HCT116 (cell line): Measurements from ENCODE around the gene BEND3.

ENCODE experiments used
- JUND ChIP-seq: IDR thresholded peaks from 2 replicates; pipeline ENCODE4 v1.6.1; 2012
- POLR2A ChIP-seq: IDR thresholded peaks from 2 replicates; pipeline ENCODE4 v1.7.0; 2011; ENCODE audit warnings: borderline replicate concordance; ENCODE audit not compliant: insufficient read depth, insufficient read length; ENCODE audit errors: extremely low read depth
- POLR2AphosphoS5 ChIP-seq: IDR thresholded peaks from 2 replicates; pipeline ENCODE4 v1.6.1; 2011; ENCODE audit warnings: mild to moderate bottlenecking, low read depth, low read length, moderate library complexity
- YY1 ChIP-seq: IDR thresholded peaks from 2 replicates; pipeline ENCODE4 v1.6.1; 2011; ENCODE audit warnings: low read length, low read depth, moderate library complexity, mild to moderate bottlenecking; ENCODE audit not compliant: insufficient replicate concordance; ENCODE audit errors: extremely low read depth
- ZNF274 ChIP-seq: fragments of 200-500 bp; sonication (Bioruptor generic); IDR thresholded peaks from 2 replicates; pipeline ENCODE4 v1.6.1; 2014; ENCODE audit warnings: mild to moderate bottlenecking, low read depth, low read length, inconsistent platforms
- TF ChIP-seq, protein P1 (sequence below), 3 experiments: fragments of 200-600 bp in 1 of 3; sonication (generic) in 1 of 3; IDR thresholded peaks in 2 of 3; conservative IDR thresholded peaks in 1 of 3; 2 replicates each; pipeline ENCODE4 v1.5.1; 2012 to 2017; ENCODE audit warnings: low read depth in 2 of 3, low read length in 2 of 3, antibody characterized with exemption in 1 of 3, borderline replicate concordance in 1 of 3, control low read depth in 1 of 3, mild to moderate bottlenecking in 1 of 3, mixed read lengths in 1 of 3, mixed run types in 1 of 3, moderate library complexity in 1 of 3; ENCODE audit not compliant: insufficient read depth in 1 of 3

GRCh38 chr6:107080036-107080435, 35.3 kb downstream of the BEND3 start:
- no peak for TF ChIP-seq YY1
- TF ChIP-seq, protein P1, sequence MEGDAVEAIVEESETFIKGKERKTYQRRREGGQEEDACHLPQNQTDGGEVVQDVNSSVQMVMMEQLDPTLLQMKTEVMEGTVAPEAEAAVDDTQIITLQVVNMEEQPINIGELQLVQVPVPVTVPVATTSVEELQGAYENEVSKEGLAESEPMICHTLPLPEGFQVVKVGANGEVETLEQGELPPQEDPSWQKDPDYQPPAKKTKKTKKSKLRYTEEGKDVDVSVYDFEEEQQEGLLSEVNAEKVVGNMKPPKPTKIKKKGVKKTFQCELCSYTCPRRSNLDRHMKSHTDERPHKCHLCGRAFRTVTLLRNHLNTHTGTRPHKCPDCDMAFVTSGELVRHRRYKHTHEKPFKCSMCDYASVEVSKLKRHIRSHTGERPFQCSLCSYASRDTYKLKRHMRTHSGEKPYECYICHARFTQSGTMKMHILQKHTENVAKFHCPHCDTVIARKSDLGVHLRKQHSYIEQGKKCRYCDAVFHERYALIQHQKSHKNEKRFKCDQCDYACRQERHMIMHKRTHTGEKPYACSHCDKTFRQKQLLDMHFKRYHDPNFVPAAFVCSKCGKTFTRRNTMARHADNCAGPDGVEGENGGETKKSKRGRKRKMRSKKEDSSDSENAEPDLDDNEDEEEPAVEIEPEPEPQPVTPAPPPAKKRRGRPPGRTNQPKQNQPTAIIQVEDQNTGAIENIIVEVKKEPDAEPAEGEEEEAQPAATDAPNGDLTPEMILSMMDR (IDR thresholded peaks at IDR 0.05 in 2 of 3, conservative IDR thresholded peaks at IDR 0.05 in 1 of 3; ENCODE audit: borderline replicate concordance in 1 of 3, insufficient read depth in 1 of 3, low read depth in 2 of 3, low read length in 2 of 3): peak; percentile 11 to 58 (median 42); a peak in 5 of 6 replicates
- no peak for TF ChIP-seq ZNF274
- no peak for TF ChIP-seq JUND
- no peak for TF ChIP-seq POLR2A
- no peak for TF ChIP-seq POLR2AphosphoS5
